SH-SY5Y (cell line): ENCODE data around the gene RBBP8NL.

Experiments
- GATA2 ChIP-seq: IDR thresholded peaks from 2 replicates; pipeline ENCODE4 v1.6.1; 2011; ENCODE audit warnings: mild to moderate bottlenecking, low read depth, low read length
- GATA3 ChIP-seq: IDR thresholded peaks from 2 replicates; pipeline ENCODE4 v1.6.1; 2011; ENCODE audit warnings: low read depth, mild to moderate bottlenecking, low read length, moderate library complexity

DNA sequence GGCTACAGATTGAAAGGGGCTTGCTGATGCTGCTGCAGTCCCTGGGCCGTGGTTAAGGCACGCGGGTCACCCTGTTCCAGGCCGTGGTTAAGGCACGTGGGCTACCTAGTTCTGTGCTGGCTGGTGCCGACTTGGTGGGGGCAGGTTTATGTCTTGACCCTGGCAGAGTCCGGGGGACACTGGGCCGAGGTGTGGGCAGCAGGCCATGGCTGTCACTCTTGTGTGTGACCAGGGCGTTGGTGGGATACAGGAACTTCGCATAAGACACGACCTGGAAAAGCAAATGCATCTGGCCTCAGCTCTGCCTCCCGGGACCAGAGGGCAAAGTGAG is 34.0 kb downstream of the RBBP8NL start:
- no peak for TF ChIP-seq GATA2
- TF ChIP-seq GATA3 = no peak
